ENCODE results near the gene CAMK2B.

The CAMK2B gene

DNA sequence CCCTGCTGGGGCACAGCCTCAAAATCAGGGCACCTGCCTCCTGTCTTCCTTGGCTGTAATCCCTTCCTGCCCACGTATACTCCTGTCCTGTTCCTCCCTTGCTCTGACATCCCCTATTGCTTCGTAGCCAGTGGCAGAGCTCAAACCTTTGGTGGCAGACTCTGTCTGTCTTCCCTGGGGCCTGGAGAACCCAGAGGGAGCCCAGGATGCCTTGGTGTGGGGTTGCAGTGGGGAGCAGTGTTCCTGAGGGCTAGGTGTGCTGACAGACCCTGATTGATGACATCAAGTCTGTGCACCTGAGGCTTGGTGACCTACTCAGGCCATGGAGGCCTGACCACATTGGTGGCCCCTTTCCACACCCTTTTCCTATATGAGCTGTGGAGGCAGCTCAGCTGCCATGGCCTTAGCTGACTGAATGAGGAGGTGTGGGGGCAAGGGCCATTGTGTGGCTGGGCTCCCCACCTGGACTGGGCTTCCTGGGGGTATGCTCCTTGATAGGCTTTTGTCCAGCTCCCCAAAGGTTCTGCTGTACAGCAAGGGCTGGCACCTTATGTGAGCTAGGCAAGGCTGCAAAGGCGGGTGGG, 130.7 kb downstream of the CAMK2B start:
- no peaks in the 10 kb centered on the region for H4K20me1 ChIP-seq (ENCODE audit: insufficient read depth, low read length)
- H3K4me2 ChIP-seq (ENCODE audit: low read length) = no peak overlapping the region
- TF ChIP-seq EZH2 (IDR thresholded peaks at IDR 0.05; ENCODE audit: borderline replicate concordance, low read length) (no peak), CTCF (IDR thresholded peaks at IDR 0.05; ENCODE audit: low read length) (no peak)
- no peaks in the 10 kb centered on the region for H3K4me1 ChIP-seq (ENCODE audit: insufficient read depth, low read length, severe bottlenecking)
- H3K27me3 ChIP-seq (ENCODE audit: insufficient read depth, low read length) = peaks cover under 1% of the 10 kb centered on the region; the same call in 1 of the 2 replicates
- H3K9ac ChIP-seq (ENCODE audit: low read length) = no peak overlapping the region
- no peaks in the 10 kb centered on the region for H3F3A ChIP-seq (ENCODE audit: insufficient read depth, low read length)
- no peak overlapping the region for H2AFZ ChIP-seq (ENCODE audit: low read length)
- H3K79me2 ChIP-seq (ENCODE audit: insufficient read depth, low read length) = no peaks in the 10 kb centered on the region
- no peaks in the 10 kb centered on the region for H3K9me2 ChIP-seq (ENCODE audit: low read depth, low read length)
- no peak overlapping the region for H3K27ac ChIP-seq (ENCODE audit: low read depth, low read length, poor library complexity, severe bottlenecking)
- no peaks in the 10 kb centered on the region; the same call in 1 of the 2 replicates for H3K36me3 ChIP-seq (ENCODE audit: insufficient read depth, low read length)
- H3K9me3 ChIP-seq (ENCODE audit: low read length) = no peaks in the 10 kb centered on the region
- no peak overlapping the region for H3K4me3 ChIP-seq (ENCODE audit: low read depth, low read length, poor library complexity, severe bottlenecking)

DNA sequence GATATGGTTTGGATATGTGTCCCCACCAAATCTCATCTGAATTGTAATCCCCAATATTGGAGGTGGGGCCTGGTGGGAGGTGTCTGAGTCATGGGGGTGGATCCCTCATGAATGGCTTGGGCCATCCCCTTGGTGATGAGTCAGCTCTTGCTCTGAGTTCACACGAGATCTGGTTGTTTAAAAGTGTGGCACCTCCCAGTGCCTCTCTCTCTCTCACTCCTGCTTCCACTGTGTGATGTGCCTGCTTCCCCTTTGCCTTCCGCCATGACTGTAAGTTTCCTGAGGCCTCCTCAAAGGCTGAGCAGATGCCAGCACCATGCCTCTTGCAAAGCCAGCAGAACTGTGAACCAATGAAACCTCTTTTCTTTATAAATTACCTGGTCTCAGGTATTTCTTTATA, 131.3 kb downstream of the CAMK2B start:
- no peak overlapping the region for H3K27ac ChIP-seq (ENCODE audit: low read depth, low read length, poor library complexity, severe bottlenecking)
- H3K9ac ChIP-seq (ENCODE audit: low read length) = no peak overlapping the region
- H4K20me1 ChIP-seq (ENCODE audit: insufficient read depth, low read length) = no peaks in the 10 kb centered on the region
- H3F3A ChIP-seq (ENCODE audit: insufficient read depth, low read length) = no peaks in the 10 kb centered on the region
- H2AFZ ChIP-seq (ENCODE audit: low read length) = no peak overlapping the region
- no peaks in the 10 kb centered on the region; the same call in 1 of the 2 replicates for H3K36me3 ChIP-seq (ENCODE audit: insufficient read depth, low read length)
- H3K4me1 ChIP-seq (ENCODE audit: insufficient read depth, low read length, severe bottlenecking) = no peaks in the 10 kb centered on the region
- H3K4me2 ChIP-seq (ENCODE audit: low read length) = no peak overlapping the region
- no peak overlapping the region for H3K4me3 ChIP-seq (ENCODE audit: low read depth, low read length, poor library complexity, severe bottlenecking)
- no peaks in the 10 kb centered on the region for H3K9me3 ChIP-seq (ENCODE audit: low read length)
- H3K27me3 ChIP-seq (ENCODE audit: insufficient read depth, low read length) = peaks cover 7% of the 10 kb centered on the region; the same call in 1 of the 2 replicates
- TF ChIP-seq CTCF (IDR thresholded peaks at IDR 0.05; ENCODE audit: low read length) (no peak), EZH2 (IDR thresholded peaks at IDR 0.05; ENCODE audit: borderline replicate concordance, low read length) (no peak)
- H3K9me2 ChIP-seq (ENCODE audit: low read depth, low read length) = no peaks in the 10 kb centered on the region
- H3K79me2 ChIP-seq (ENCODE audit: insufficient read depth, low read length) = no peaks in the 10 kb centered on the region

- Histone ChIP-seq H3K79me2 (ENCODE audit: insufficient read depth, low read length) (no peaks in the 10 kb centered on the region), H3K27me3 (ENCODE audit: insufficient read depth, low read length) (peaks cover 9% of the 10 kb centered on the region; the same call in 1 of the 2 replicates), H2AFZ (ENCODE audit: low read length) (no peak overlapping the region), H3K27ac (ENCODE audit: low read depth, low read length, poor library complexity, severe bottlenecking) (no peak overlapping the region), H3K4me3 (ENCODE audit: low read depth, low read length, poor library complexity, severe bottlenecking) (no peak overlapping the region), H3K4me2 (ENCODE audit: low read length) (no peak overlapping the region), H4K20me1 (ENCODE audit: insufficient read depth, low read length) (no peaks in the 10 kb centered on the region), H3K36me3 (ENCODE audit: insufficient read depth, low read length) (no peaks in the 10 kb centered on the region; the same call in 1 of the 2 replicates), H3K4me1 (ENCODE audit: insufficient read depth, low read length, severe bottlenecking) (no peaks in the 10 kb centered on the region), H3K9me3 (ENCODE audit: low read length) (no peaks in the 10 kb centered on the region), H3K9ac (ENCODE audit: low read length) (no peak overlapping the region), H3K9me2 (ENCODE audit: low read depth, low read length) (no peaks in the 10 kb centered on the region), H3F3A (ENCODE audit: insufficient read depth, low read length) (no peaks in the 10 kb centered on the region)
- TF ChIP-seq CTCF (IDR thresholded peaks at IDR 0.05; ENCODE audit: low read length) = no peak
- TF ChIP-seq EZH2 (IDR thresholded peaks at IDR 0.05; ENCODE audit: borderline replicate concordance, low read length) = no peak
These were observed 132.2 kb downstream of the CAMK2B start for GRCh38 chr7:44193011-44193802.
